Ovary (tissue), 9 donors: ENCODE measurements around the gene FAHD2A. TPM values are rescaled to one million over a fixed set of nuclear protein-coding genes. Genes with fewer than 3 reads are reported as not detected.

Source experiments
- DNase-seq, 5 donors: peaks; one replicate each; pipeline ENCODE4 v3.0.0-alpha.2; 2019 to 2020
- H3K27ac ChIP-seq, 2 donors: fragments of 200-600 bp; one replicate each; pipeline versions ENCODE4 v1.5.1 to v1.8.0; 2019 to 2022
- H3K27me3 ChIP-seq: fragments of 200-600 bp; one replicate; pipeline ENCODE4 v1.8.0; 2022
- H3K36me3 ChIP-seq: fragments of 200-600 bp; sonication (generic); one replicate; pipeline ENCODE4 v1.5.1; 2019
- H3K4me1 ChIP-seq: one replicate; pipeline ENCODE4 v1.8.1; 2013; ENCODE audit warnings: mild to moderate bottlenecking, moderate library complexity; ENCODE audit not compliant: insufficient read depth
- H3K4me3 ChIP-seq: fragments of 200-600 bp; sonication (generic); one replicate; pipeline ENCODE4 v1.5.1; 2017
- H3K9me3 ChIP-seq, 2 donors: fragments of 200-600 bp in 1 of 2; sonication (generic) in 1 of 2; one replicate each; pipeline versions ENCODE4 v1.5.1 to v1.8.1; 2013 to 2019; ENCODE audit warnings: mild to moderate bottlenecking in 1 of 2, moderate library complexity in 1 of 2
- CTCF ChIP-seq, 3 donors: fragments of 450-650 bp in 2 of 3; fragments of 200-600 bp in 1 of 3; IDR thresholded peaks; one replicate each; pipeline versions ENCODE4 v1.5.1 to v1.8.0; 2016 to 2022; ENCODE audit warnings: antibody characterized with exemption in 3 of 3, mild to moderate bottlenecking in 1 of 3
- EP300 ChIP-seq: sonication (generic); formaldehyde crosslinking; IDR thresholded peaks from one replicate; pipeline ENCODE4 v1.6.1; 2017; ENCODE audit warnings: antibody characterized with exemption
- POLR2A ChIP-seq: fragments of 450-650 bp; IDR thresholded peaks from one replicate; pipeline ENCODE4 v1.6.1; 2017; ENCODE audit warnings: antibody characterized with exemption, mild to moderate bottlenecking, moderate library complexity
- WGBS, 3 donors: extraction: QIAGEN DNeasy Blood & Tissue Kit in 1 of 3; methylation state at CpG; one replicate each; pipeline versions ENCODE4 v1.1.5 to v1.1.7; 2013 to 2017; 5-methylcytosine and 5-hydroxymethylcytosine counted together
- intact Hi-C, 4 donors: fragments of 100-400 bp; cut with DNase I; formaldehyde crosslinking; loops; one replicate each; pipeline versions ENCODE4 v1.11.0 to v1.15.1; 2022 to 2023
- polyA plus RNA-seq, 2 donors: library from polyadenylated mRNA; stranded (reverse); fragments of 200-250 nt in 1 of 2; fragments of 350-450 nt in 1 of 2; fragmentation: Illumina TruSeq in 1 of 2; extraction: RNeasy Lipid Tissue Mini Kit (QIAGEN cat#74804) in 1 of 2; gene quantifications; one replicate each; pipeline ENCODE4 v1.2.3, GENCODE V29; 2013 to 2014
- total RNA-seq, 7 donors: library from RNA; depleted of rRNA in 2 of 7; stranded (reverse); fragments of >200 nt in 2 of 7; fragmentation: NEBNext Ultra II Directional in 3 of 7; extraction: Animal tissue kit (Norgen Biotek cat#: 25700) in 3 of 7; gene quantifications; one replicate each; pipeline versions ENCODE4 v1.1.0 to v1.2.4, GENCODE V29; 2016 to 2023
- donor health status: DM: no; HTN: no; CAD: no; lungs with moderate emphysema.
- donor health status: DM: no; HTN: no; CAD: no.
- donor health status: Bipolar disorder and iron deficiency.
- donor health status: DM: yes; HTN: yes; CAD: no.
- donor health status: DM: no; HTN: no; CAD: no.
- donor health status: DM: yes; HTN: yes; CAD: no.

FAHD2A gene
- total and polyA plus RNA-seq, 9 donors = 15.3 to 33.6 (median 29.2) TPM

GRCh38 chr2:95385570-95385984 lies 16.9 kb upstream of the FAHD2A start:
- intact Hi-C loops = no loop called here
- DNase-seq = peak; percentile 51 to 85 (median 64)
- H3K27ac ChIP-seq = peak overlapping the region; percentile 35 to 49

DNA sequence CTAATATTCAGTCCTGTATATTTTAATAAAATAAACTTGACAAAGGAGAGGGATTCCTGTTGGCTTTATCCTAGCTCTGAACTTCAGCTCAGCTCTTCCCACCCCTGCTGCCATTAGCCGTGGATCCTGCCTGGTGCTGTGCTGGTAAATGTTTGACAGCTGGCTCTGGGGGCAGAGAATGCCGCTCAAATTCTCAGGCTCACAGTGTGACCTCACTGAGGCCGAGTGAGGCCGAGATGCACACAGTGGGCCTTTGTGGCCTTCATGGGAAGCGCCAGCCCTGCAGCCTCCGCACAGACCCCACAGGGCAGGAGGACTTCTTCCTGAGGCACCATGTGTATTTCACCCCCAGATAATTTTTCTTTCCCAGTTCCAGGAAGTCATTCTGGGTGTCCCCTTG lies 16.5 kb upstream of the FAHD2A start:
- Histone ChIP-seq H3K9me3 (no peaks in the 10 kb centered on the region), H3K27me3 (no peaks in the 10 kb centered on the region), H3K4me1 (peaks cover 22% of the 10 kb centered on the region), H3K4me3 (no peak overlapping the region), H3K27ac (peak overlapping the region; percentile 35 to 49), H3K36me3 (no peaks in the 10 kb centered on the region)
- 59 to 65% (median 60%) methylated on average over 6 of the region's 6 CpGs for WGBS, 3 donors
- no peak for TF ChIP-seq CTCF (IDR thresholded peaks at IDR 0.05)
- no peak for TF ChIP-seq EP300
- no peak for TF ChIP-seq POLR2A
- intact Hi-C loops = no loop called here
- no peak for DNase-seq

More at GRCh38 chr2:95385570-95385984, 16.9 kb upstream of the FAHD2A start:
- no peaks in the 10 kb centered on the region for H3K27me3 ChIP-seq
- H3K9me3 ChIP-seq = no peaks in the 10 kb centered on the region
- TF ChIP-seq POLR2A (no peak), EP300 (no peak), CTCF (IDR thresholded peaks at IDR 0.05) (no peak)
- WGBS, 3 donors = 34 to 53% (median 37%) methylated on average over 12 of the region's 12 CpGs
- peaks cover 22% of the 10 kb centered on the region for H3K4me1 ChIP-seq
- H3K4me3 ChIP-seq = no peak overlapping the region
- H3K36me3 ChIP-seq = no peaks in the 10 kb centered on the region

- no peak overlapping the region for H3K27ac ChIP-seq
- no peaks in the 10 kb centered on the region for H3K27me3 ChIP-seq
- H3K9me3 ChIP-seq = no peaks in the 10 kb centered on the region
- H3K4me1 ChIP-seq = peaks cover 32% of the 10 kb centered on the region
- intact Hi-C loops = no loop called here
- no peaks in the 10 kb centered on the region for H3K36me3 ChIP-seq
- H3K4me3 ChIP-seq = no peak overlapping the region
- no peak for TF ChIP-seq POLR2A
- TF ChIP-seq EP300 = no peak
- TF ChIP-seq CTCF (IDR thresholded peaks at IDR 0.05) = no peak
- WGBS, 3 donors = 82 to 86% (median 85%) methylated on average over 7 of the region's 7 CpGs
- DNase-seq = peak in 1 of 5 donors; percentile 1
These were observed 15.2 kb upstream of the FAHD2A start for GRCh38 chr2:95387358-95387757.

DNA sequence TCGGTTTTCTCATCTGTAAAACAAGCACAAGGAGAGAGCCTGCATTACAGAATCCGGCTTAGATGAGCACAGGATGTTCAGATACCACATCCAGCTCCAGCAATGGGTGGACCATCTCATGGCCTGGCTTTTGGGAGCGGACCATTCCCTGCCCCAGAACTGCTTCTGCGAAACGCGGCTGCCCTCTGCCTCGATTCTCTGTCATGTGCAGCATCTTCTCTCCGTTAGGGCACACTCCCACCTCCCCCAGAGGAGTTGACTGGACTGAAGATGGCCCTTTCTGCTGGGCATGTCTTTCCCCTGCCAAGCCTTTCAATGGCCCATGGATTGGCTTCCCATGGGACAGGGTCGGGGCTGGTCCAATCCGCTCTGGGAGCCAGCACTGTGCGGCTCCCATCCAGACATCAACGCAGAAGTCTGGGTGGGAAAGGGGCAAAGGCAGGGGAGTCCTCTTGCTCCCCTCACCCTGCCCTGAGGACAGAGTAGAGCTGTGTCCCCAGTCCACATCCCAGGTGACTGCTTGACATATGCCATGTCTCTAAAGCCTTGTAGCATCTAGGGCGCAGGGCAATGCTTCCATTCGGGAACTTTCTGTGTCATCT lies 14.3 kb upstream of the FAHD2A start:
- 85 to 91% (median 89%) methylated on average over 14 of the region's 14 CpGs for WGBS, 3 donors
- Histone ChIP-seq H3K4me3 (no peak overlapping the region), H3K9me3 (no peaks in the 10 kb centered on the region), H3K4me1 (peaks cover 34% of the 10 kb centered on the region), H3K27me3 (no peaks in the 10 kb centered on the region), H3K36me3 (no peaks in the 10 kb centered on the region), H3K27ac (no peak overlapping the region)
- intact Hi-C loops = no loop called here
- peak in 1 of 5 donors; percentile 7 for DNase-seq
- TF ChIP-seq POLR2A = no peak
- no peak for TF ChIP-seq CTCF (IDR thresholded peaks at IDR 0.05)
- TF ChIP-seq EP300 = no peak
